HEK293T (cell line): Measurements from ENCODE around the gene DOCK1.

Experiments used
- CTCF ChIA-PET: fragments of 350-600 bp; formaldehyde crosslinking; extraction: SDS; loops from one replicate; lab custom pipeline; 2021; ENCODE audit warnings: antibody characterized with exemption, inconsistent platforms; lab: Yijun Ruan, JAX
- POLR2A ChIA-PET: fragments of 350-600 bp; formaldehyde crosslinking; extraction: SDS; loops from one replicate; lab custom pipeline; 2020; ENCODE audit warnings: antibody characterized with exemption, inconsistent platforms; lab: Yijun Ruan, JAX
- DNase-seq: peaks from one replicate; pipeline ENCODE4 v3.0.0; 2012; ENCODE audit warnings: mixed read lengths; ENCODE audit errors: extremely low spot score
- ARNT ChIP-seq: fragments of 450-650 bp; IDR thresholded peaks from 2 replicates; pipeline ENCODE4 v1.6.1; 2017; ENCODE audit warnings: mild to moderate bottlenecking
- BHLHE40 ChIP-seq: fragments of 450-650 bp; IDR thresholded peaks from 2 replicates; pipeline ENCODE4 v1.6.1; 2016; ENCODE audit warnings: mild to moderate bottlenecking, moderate library complexity, borderline replicate concordance
- CTBP1 ChIP-seq: fragments of 450-650 bp; IDR thresholded peaks from 2 replicates; pipeline ENCODE4 v1.6.1; 2016; ENCODE audit warnings: borderline replicate concordance
- ELF4 ChIP-seq: fragments of 450-650 bp; IDR thresholded peaks from 2 replicates; pipeline ENCODE4 v1.6.1; 2017; ENCODE audit warnings: antibody characterized with exemption
- FOXA1 ChIP-seq: fragments of 450-650 bp; IDR thresholded peaks from 2 replicates; pipeline ENCODE4 v1.6.1; 2016; ENCODE audit warnings: mild to moderate bottlenecking
- FOXK2 ChIP-seq: fragments of 450-650 bp; IDR thresholded peaks from 2 replicates; pipeline ENCODE4 v1.6.1; 2016; ENCODE audit warnings: mild to moderate bottlenecking
- FOXM1 ChIP-seq: fragments of 450-650 bp; IDR thresholded peaks from 2 replicates; pipeline ENCODE4 v1.6.1; 2017; ENCODE audit warnings: mild to moderate bottlenecking, borderline replicate concordance
- HDGF ChIP-seq: fragments of 450-650 bp; IDR thresholded peaks from 2 replicates; pipeline ENCODE4 v1.6.1; 2017; ENCODE audit warnings: antibody characterized with exemption, borderline replicate concordance
- L3MBTL2 ChIP-seq: fragments of 450-650 bp; conservative IDR thresholded peaks from 2 replicates; pipeline ENCODE4 v1.6.1; 2016; ENCODE audit warnings: mild to moderate bottlenecking
- LEF1 ChIP-seq: fragments of 450-650 bp; IDR thresholded peaks from 2 replicates; pipeline ENCODE4 v1.6.1; 2017; ENCODE audit warnings: mild to moderate bottlenecking, borderline replicate concordance
- NFRKB ChIP-seq: fragments of 450-650 bp; IDR thresholded peaks from 2 replicates; pipeline ENCODE4 v1.6.1; 2016; ENCODE audit warnings: mild to moderate bottlenecking, moderate library complexity
- PKNOX1 ChIP-seq: fragments of 450-650 bp; IDR thresholded peaks from 2 replicates; pipeline ENCODE4 v1.6.1; 2016
- SP1 ChIP-seq: fragments of 450-650 bp; IDR thresholded peaks from 2 replicates; pipeline ENCODE4 v1.6.1; 2017
- SUZ12 ChIP-seq: fragments of 450-650 bp; IDR thresholded peaks from 2 replicates; pipeline ENCODE4 v1.6.1; 2016; ENCODE audit warnings: mild to moderate bottlenecking
- TARDBP ChIP-seq: fragments of 450-650 bp; IDR thresholded peaks from 2 replicates; pipeline ENCODE4 v1.6.1; 2016
- ZNF384 ChIP-seq: fragments of 450-650 bp; IDR thresholded peaks from 2 replicates; pipeline ENCODE4 v1.6.1; 2016

DOCK1 gene

GRCh38 chr10:127400216-127400615 is 495.0 kb downstream of the DOCK1 start:
- TF ChIP-seq HDGF (no peak), TARDBP (no peak), NFRKB (no peak), ELF4 (no peak), FOXA1 (no peak), FOXM1 (no peak), SP1 (no peak), LEF1 (no peak), L3MBTL2 (no peak), PKNOX1 (no peak), SUZ12 (no peak), ZNF384 (no peak), CTBP1 (no peak), ARNT (no peak), BHLHE40 (no peak), FOXK2 (no peak)
- POLR2A ChIA-PET = no interaction called here
- no peak for DNase-seq
- CTCF ChIA-PET = no interaction called here

- DNase-seq = no peak
- ChIA-PET CTCF (no interaction called here), POLR2A (no interaction called here)
- TF ChIP-seq LEF1 = no peak
- no peak for TF ChIP-seq FOXM1
- TF ChIP-seq TARDBP = no peak
- no peak for TF ChIP-seq HDGF
- TF ChIP-seq SUZ12 = no peak
- no peak for TF ChIP-seq NFRKB
- TF ChIP-seq ZNF384 = no peak
- TF ChIP-seq BHLHE40 = no peak
- TF ChIP-seq PKNOX1 = no peak; the same call in 1 of the 2 replicates
- no peak for TF ChIP-seq ELF4
- TF ChIP-seq FOXK2 = no peak
- no peak for TF ChIP-seq ARNT
- no peak for TF ChIP-seq CTBP1
- TF ChIP-seq FOXA1 = no peak
These were observed 497.6 kb downstream of the DOCK1 start for GRCh38 chr10:127402596-127403409.

- DNase-seq = no peak
- TF ChIP-seq LEF1 = no peak
- TF ChIP-seq FOXK2 = no peak
- TF ChIP-seq ELF4 = no peak
- no peak for TF ChIP-seq TARDBP
- TF ChIP-seq SP1 = no peak
- TF ChIP-seq HDGF = no peak
- TF ChIP-seq CTBP1 = no peak
- TF ChIP-seq SUZ12 = no peak
- TF ChIP-seq PKNOX1 = no peak
- TF ChIP-seq BHLHE40 = no peak
- no peak for TF ChIP-seq FOXM1
- ChIA-PET CTCF (no interaction called here), POLR2A (no interaction called here)
These were observed 500.0 kb downstream of the DOCK1 start for GRCh38 chr10:127405221-127405620.

GRCh38 chr10:127406018-127406550 is 500.9 kb downstream of the DOCK1 start:
- ChIA-PET POLR2A (no interaction called here), CTCF (no interaction called here)
- TF ChIP-seq FOXK2 (no peak), LEF1 (no peak), BHLHE40 (no peak), ARNT (no peak), FOXM1 (no peak), SP1 (no peak), CTBP1 (no peak), HDGF (no peak), ZNF384 (no peak), FOXA1 (no peak), ELF4 (no peak), SUZ12 (no peak), PKNOX1 (no peak), TARDBP (no peak), NFRKB (no peak), L3MBTL2 (no peak)
- DNase-seq = no peak

GRCh38 chr10:127407551-127407950 is 502.3 kb downstream of the DOCK1 start:
- POLR2A ChIA-PET = no interaction called here
- CTCF ChIA-PET = no interaction called here
- no peak for TF ChIP-seq FOXM1
- TF ChIP-seq ZNF384 = no peak
- TF ChIP-seq HDGF = no peak
- no peak for TF ChIP-seq LEF1
- TF ChIP-seq L3MBTL2 = no peak
- no peak for TF ChIP-seq PKNOX1
- TF ChIP-seq SUZ12 = no peak
- TF ChIP-seq ARNT = no peak
- no peak for TF ChIP-seq ELF4
- TF ChIP-seq FOXK2 = no peak
- TF ChIP-seq BHLHE40 = no peak
- no peak for TF ChIP-seq SP1
- TF ChIP-seq NFRKB = no peak
- no peak for TF ChIP-seq FOXA1
- no peak for TF ChIP-seq TARDBP
- no peak for DNase-seq
